Measurements from ENCODE around the gene NUDC.

DNA sequence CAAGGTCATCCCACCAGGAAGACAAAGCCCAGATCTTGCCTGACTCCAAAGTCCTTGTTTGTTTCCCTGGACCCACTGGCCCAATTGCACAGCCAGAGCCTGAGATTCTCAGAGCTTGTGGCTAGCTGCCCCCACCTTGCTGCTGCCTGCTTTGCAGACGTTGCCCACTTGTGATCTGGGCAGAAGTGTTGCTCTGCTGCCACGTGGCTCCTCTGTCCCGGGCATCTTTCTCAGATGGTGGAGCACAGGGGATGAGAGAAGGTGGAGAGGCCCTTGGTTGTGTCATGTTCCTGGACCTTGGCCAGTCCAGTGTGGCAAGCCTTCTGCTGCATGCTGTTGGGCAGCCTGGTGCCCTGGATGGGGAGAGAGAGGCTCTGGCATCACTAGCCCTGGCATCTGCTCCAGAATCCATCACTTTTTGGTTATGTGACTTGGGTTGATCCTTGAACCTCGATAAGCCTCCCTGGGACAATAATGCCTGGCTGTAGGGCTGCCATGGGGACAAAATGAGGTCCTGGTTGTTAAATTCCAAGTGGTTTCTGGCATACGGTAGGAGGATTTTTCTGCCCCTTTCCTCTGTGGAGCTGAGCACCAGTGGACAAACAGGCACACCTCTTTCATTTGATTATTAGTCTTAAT lies 6.2 kb upstream of the NUDC start:
- TF ChIP-seq, protein P1, sequence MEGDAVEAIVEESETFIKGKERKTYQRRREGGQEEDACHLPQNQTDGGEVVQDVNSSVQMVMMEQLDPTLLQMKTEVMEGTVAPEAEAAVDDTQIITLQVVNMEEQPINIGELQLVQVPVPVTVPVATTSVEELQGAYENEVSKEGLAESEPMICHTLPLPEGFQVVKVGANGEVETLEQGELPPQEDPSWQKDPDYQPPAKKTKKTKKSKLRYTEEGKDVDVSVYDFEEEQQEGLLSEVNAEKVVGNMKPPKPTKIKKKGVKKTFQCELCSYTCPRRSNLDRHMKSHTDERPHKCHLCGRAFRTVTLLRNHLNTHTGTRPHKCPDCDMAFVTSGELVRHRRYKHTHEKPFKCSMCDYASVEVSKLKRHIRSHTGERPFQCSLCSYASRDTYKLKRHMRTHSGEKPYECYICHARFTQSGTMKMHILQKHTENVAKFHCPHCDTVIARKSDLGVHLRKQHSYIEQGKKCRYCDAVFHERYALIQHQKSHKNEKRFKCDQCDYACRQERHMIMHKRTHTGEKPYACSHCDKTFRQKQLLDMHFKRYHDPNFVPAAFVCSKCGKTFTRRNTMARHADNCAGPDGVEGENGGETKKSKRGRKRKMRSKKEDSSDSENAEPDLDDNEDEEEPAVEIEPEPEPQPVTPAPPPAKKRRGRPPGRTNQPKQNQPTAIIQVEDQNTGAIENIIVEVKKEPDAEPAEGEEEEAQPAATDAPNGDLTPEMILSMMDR (tag by site-specific recombination; IDR thresholded peaks at IDR 0.05): no peak
- TF ChIP-seq, protein P2, sequence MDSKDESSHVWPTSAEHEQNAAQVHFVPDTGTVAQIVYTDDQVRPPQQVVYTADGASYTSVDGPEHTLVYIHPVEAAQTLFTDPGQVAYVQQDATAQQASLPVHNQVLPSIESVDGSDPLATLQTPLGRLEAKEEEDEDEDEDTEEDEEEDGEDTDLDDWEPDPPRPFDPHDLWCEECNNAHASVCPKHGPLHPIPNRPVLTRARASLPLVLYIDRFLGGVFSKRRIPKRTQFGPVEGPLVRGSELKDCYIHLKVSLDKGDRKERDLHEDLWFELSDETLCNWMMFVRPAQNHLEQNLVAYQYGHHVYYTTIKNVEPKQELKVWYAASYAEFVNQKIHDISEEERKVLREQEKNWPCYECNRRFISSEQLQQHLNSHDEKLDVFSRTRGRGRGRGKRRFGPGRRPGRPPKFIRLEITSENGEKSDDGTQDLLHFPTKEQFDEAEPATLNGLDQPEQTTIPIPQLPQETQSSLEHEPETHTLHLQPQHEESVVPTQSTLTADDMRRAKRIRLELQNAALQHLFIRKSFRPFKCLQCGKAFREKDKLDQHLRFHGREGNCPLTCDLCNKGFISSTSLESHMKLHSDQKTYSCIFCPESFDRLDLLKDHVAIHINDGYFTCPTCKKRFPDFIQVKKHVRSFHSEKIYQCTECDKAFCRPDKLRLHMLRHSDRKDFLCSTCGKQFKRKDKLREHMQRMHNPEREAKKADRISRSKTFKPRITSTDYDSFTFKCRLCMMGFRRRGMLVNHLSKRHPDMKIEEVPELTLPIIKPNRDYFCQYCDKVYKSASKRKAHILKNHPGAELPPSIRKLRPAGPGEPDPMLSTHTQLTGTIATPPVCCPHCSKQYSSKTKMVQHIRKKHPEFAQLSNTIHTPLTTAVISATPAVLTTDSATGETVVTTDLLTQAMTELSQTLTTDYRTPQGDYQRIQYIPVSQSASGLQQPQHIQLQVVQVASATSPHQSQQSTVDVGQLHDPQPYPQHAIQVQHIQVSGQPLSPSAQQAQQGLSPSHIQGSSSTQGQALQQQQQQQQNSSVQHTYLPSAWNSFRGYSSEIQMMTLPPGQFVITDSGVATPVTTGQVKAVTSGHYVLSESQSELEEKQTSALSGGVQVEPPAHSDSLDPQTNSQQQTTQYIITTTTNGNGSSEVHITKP (tag by site-specific recombination; IDR thresholded peaks at IDR 0.05): no peak
- TF ChIP-seq, protein P3, sequence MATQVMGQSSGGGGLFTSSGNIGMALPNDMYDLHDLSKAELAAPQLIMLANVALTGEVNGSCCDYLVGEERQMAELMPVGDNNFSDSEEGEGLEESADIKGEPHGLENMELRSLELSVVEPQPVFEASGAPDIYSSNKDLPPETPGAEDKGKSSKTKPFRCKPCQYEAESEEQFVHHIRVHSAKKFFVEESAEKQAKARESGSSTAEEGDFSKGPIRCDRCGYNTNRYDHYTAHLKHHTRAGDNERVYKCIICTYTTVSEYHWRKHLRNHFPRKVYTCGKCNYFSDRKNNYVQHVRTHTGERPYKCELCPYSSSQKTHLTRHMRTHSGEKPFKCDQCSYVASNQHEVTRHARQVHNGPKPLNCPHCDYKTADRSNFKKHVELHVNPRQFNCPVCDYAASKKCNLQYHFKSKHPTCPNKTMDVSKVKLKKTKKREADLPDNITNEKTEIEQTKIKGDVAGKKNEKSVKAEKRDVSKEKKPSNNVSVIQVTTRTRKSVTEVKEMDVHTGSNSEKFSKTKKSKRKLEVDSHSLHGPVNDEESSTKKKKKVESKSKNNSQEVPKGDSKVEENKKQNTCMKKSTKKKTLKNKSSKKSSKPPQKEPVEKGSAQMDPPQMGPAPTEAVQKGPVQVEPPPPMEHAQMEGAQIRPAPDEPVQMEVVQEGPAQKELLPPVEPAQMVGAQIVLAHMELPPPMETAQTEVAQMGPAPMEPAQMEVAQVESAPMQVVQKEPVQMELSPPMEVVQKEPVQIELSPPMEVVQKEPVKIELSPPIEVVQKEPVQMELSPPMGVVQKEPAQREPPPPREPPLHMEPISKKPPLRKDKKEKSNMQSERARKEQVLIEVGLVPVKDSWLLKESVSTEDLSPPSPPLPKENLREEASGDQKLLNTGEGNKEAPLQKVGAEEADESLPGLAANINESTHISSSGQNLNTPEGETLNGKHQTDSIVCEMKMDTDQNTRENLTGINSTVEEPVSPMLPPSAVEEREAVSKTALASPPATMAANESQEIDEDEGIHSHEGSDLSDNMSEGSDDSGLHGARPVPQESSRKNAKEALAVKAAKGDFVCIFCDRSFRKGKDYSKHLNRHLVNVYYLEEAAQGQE (tag by site-specific recombination; IDR thresholded peaks at IDR 0.05): no peak
- TF ChIP-seq TCF7L2 (IDR thresholded peaks at IDR 0.05; ENCODE audit: borderline replicate concordance, low read depth, low read length) (no peak), ZNF266 (tag by site-specific recombination; IDR thresholded peaks at IDR 0.05; ENCODE audit: low read depth) (no peak), BCL11B (tag by site-specific recombination; IDR thresholded peaks at IDR 0.05; ENCODE audit: low read depth) (no peak), ZNF830 (tag by site-specific recombination; IDR thresholded peaks at IDR 0.05; ENCODE audit: low read depth) (no peak), ZNF776 (tag by site-specific recombination; IDR thresholded peaks at IDR 0.05; ENCODE audit: borderline replicate concordance) (no peak), ZNF792 (tag by site-specific recombination; IDR thresholded peaks at IDR 0.05) (no peak), KLF10 (tag by site-specific recombination; IDR thresholded peaks at IDR 0.05) (no peak), ZBTB21 (tag by site-specific recombination; IDR thresholded peaks at IDR 0.05) (no peak), ZNF121 (tag by site-specific recombination; IDR thresholded peaks at IDR 0.05) (no peak), SALL2 (tag by site-specific recombination; IDR thresholded peaks at IDR 0.05; ENCODE audit: borderline replicate concordance) (no peak)
- TF ChIP-seq, protein P4, sequence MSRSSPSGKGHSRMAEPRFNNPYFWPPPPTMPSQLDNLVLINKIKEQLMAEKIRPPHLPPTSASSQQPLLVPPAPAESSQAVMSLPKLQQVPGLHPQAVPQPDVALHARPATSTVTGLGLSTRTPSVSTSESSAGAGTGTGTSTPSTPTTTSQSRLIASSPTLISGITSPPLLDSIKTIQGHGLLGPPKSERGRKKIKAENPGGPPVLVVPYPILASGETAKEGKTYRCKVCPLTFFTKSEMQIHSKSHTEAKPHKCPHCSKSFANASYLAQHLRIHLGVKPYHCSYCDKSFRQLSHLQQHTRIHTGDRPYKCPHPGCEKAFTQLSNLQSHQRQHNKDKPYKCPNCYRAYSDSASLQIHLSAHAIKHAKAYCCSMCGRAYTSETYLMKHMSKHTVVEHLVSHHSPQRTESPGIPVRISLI (tag by site-specific recombination; IDR thresholded peaks at IDR 0.05): no peak
